ENCODE results near the gene GPR107.

Gene GPR107

DNA sequence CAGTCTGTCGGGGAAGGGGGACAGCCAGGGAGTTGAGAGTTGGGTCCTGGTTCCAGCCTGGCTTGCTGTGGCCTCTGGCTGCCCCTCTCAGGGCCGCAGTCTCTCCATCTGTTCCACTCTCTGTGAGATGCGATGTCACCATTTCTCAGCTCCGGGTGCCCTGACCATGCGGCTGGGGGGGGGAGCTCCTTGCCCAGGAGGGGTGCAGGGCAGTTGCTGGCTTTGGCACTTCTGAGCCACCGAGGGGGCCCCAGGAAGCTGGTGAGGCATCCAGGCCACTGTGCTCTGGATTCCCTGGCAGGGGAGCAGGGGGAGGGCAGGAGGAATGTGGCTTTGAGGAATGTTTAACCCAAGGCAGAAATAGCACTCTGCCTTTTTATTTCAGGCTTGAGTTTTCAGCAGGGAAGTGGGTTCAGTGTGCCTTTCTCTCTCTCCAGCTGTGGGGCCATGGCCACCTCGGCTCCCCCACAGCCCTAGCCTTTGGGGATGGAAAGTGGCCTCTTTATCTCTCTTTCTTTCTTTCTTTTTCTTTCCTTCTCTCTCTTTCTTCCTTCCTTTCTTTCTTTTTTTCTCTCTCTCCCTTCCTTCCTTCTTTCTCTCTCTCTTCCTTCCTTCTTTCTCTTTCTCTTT lies 129.5 kb downstream of the GPR107 start:
- TF ChIP-seq, protein P1, sequence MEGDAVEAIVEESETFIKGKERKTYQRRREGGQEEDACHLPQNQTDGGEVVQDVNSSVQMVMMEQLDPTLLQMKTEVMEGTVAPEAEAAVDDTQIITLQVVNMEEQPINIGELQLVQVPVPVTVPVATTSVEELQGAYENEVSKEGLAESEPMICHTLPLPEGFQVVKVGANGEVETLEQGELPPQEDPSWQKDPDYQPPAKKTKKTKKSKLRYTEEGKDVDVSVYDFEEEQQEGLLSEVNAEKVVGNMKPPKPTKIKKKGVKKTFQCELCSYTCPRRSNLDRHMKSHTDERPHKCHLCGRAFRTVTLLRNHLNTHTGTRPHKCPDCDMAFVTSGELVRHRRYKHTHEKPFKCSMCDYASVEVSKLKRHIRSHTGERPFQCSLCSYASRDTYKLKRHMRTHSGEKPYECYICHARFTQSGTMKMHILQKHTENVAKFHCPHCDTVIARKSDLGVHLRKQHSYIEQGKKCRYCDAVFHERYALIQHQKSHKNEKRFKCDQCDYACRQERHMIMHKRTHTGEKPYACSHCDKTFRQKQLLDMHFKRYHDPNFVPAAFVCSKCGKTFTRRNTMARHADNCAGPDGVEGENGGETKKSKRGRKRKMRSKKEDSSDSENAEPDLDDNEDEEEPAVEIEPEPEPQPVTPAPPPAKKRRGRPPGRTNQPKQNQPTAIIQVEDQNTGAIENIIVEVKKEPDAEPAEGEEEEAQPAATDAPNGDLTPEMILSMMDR (IDR thresholded peaks at IDR 0.05; ENCODE audit: low read depth, low read length) = no peak
- Histone ChIP-seq H3K27ac (peak overlapping the region; percentile 43), H3K36me3 (peaks cover 56% of the 10 kb centered on the region), H3K27me3 (ENCODE audit: insufficient read depth, low read depth, severe bottlenecking) (no peaks in the 10 kb centered on the region), H3K9me3 (ENCODE audit: severe bottlenecking) (no peaks in the 10 kb centered on the region), H3K4me3 (ENCODE audit: low read depth, low read length) (no peak overlapping the region)
- peak; percentile 37 for DNase-seq

DNA sequence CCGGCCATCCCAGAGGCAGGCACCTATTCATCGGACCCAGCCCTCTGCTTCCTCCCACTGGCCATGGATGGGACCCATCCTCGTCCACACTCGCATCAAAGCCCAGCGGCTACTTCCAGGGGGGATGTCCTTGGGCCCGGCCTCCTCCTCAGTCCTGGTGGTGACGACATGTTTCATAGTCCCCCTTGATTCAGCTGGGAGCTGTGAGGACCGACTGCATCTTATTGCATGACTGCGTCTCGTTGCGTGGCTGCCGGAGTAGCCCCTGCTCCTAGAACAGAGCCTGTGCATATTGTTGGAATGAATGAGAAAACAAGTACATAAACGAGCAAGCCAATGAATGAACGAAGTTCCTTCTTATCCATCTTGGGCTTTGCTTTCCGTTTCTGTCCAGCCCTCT lies 131.3 kb downstream of the GPR107 start:
- no peak overlapping the region for H3K27ac ChIP-seq
- DNase-seq = no peak
- no peaks in the 10 kb centered on the region for H3K9me3 ChIP-seq (ENCODE audit: severe bottlenecking)
- peaks cover 49% of the 10 kb centered on the region for H3K36me3 ChIP-seq
- no peaks in the 10 kb centered on the region for H3K27me3 ChIP-seq (ENCODE audit: insufficient read depth, low read depth, severe bottlenecking)
- H3K4me3 ChIP-seq (ENCODE audit: low read depth, low read length) = no peak overlapping the region
- TF ChIP-seq, protein P1 (IDR thresholded peaks at IDR 0.05; ENCODE audit: low read depth, low read length) = no peak

GRCh38 chr9:130185490-130186031 lies 131.9 kb downstream of the GPR107 start:
- Histone ChIP-seq H3K27ac (0 out of 2 replicates have a peak overlapping the region, but pooled peaks have one; percentile 7), H3K27me3 (ENCODE audit: insufficient read depth, low read depth, severe bottlenecking) (no peaks in the 10 kb centered on the region), H3K9me3 (ENCODE audit: severe bottlenecking) (no peaks in the 10 kb centered on the region), H3K36me3 (peaks cover 49% of the 10 kb centered on the region), H3K4me3 (ENCODE audit: low read depth, low read length) (no peak overlapping the region)
- TF ChIP-seq, protein P1 (IDR thresholded peaks at IDR 0.05; ENCODE audit: low read depth, low read length) = no peak
- DNase-seq = no peak

- Histone ChIP-seq H3K27ac (no peak overlapping the region), H3K9me3 (ENCODE audit: severe bottlenecking) (no peaks in the 10 kb centered on the region), H3K4me3 (ENCODE audit: low read depth, low read length) (no peak overlapping the region), H3K36me3 (peaks cover 44% of the 10 kb centered on the region), H3K27me3 (ENCODE audit: insufficient read depth, low read depth, severe bottlenecking) (no peaks in the 10 kb centered on the region)
- TF ChIP-seq, protein P1 (IDR thresholded peaks at IDR 0.05; ENCODE audit: low read depth, low read length) = no peak
- DNase-seq = no peak
Measured at GRCh38 chr9:130186051-130186450, 132.3 kb downstream of the GPR107 start.

GRCh38 chr9:130186839-130187522 lies 133.3 kb downstream of the GPR107 start:
- no peak overlapping the region for H3K4me3 ChIP-seq (ENCODE audit: low read depth, low read length)
- no peaks in the 10 kb centered on the region for H3K9me3 ChIP-seq (ENCODE audit: severe bottlenecking)
- TF ChIP-seq, protein P1 (IDR thresholded peaks at IDR 0.05; ENCODE audit: low read depth, low read length) = no peak
- peaks cover 39% of the 10 kb centered on the region for H3K36me3 ChIP-seq
- H3K27ac ChIP-seq = no peak overlapping the region; the same call in 1 of the 2 replicates
- DNase-seq = peak; percentile 53
- H3K27me3 ChIP-seq (ENCODE audit: insufficient read depth, low read depth, severe bottlenecking) = no peaks in the 10 kb centered on the region
